ENCODE data around the gene SLC44A2.

- TF ChIP-seq, protein P1, sequence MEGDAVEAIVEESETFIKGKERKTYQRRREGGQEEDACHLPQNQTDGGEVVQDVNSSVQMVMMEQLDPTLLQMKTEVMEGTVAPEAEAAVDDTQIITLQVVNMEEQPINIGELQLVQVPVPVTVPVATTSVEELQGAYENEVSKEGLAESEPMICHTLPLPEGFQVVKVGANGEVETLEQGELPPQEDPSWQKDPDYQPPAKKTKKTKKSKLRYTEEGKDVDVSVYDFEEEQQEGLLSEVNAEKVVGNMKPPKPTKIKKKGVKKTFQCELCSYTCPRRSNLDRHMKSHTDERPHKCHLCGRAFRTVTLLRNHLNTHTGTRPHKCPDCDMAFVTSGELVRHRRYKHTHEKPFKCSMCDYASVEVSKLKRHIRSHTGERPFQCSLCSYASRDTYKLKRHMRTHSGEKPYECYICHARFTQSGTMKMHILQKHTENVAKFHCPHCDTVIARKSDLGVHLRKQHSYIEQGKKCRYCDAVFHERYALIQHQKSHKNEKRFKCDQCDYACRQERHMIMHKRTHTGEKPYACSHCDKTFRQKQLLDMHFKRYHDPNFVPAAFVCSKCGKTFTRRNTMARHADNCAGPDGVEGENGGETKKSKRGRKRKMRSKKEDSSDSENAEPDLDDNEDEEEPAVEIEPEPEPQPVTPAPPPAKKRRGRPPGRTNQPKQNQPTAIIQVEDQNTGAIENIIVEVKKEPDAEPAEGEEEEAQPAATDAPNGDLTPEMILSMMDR (IDR thresholded peaks at IDR 0.05) = no peak
- TF ChIP-seq POLR2A (IDR thresholded peaks at IDR 0.05) = no peak
Observed at GRCh38 chr19:10637894-10638293, 12.5 kb downstream of the SLC44A2 start.
